Thyroid gland (tissue), 4 donors: ENCODE results near the gene ZNF260.

Experiments used
- CTCF ChIP-seq, 6 experiments: fragments of 200-600 bp in 3 of 6; fragments of 450-650 bp in 3 of 6; sonication (generic) in 3 of 6; IDR thresholded peaks; one replicate each; pipeline ENCODE4 v1.5.1; 2016 to 2019; ENCODE audit warnings: antibody characterized with exemption in 6 of 6, mild to moderate bottlenecking in 2 of 6, inconsistent platforms in 1 of 6, moderate library complexity in 1 of 6
- POLR2A ChIP-seq, 2 donors: fragments of 450-650 bp; IDR thresholded peaks; one replicate each; pipeline ENCODE4 v1.6.1; 2017; ENCODE audit warnings: antibody characterized with exemption in 2 of 2, mild to moderate bottlenecking in 2 of 2, moderate library complexity in 1 of 2

GRCh38 chr19:36572593-36573019, 44.5 kb upstream of the ZNF260 start:
- TF ChIP-seq CTCF (IDR thresholded peaks at IDR 0.05), result no peak
- no peak for TF ChIP-seq POLR2A (IDR thresholded peaks at IDR 0.05)
